Measurements from ENCODE around the gene RBM4B. TPM values are rescaled to one million over a fixed set of nuclear protein-coding genes. Genes with fewer than 3 reads are reported as not detected.

The RBM4B gene
- total and polyA plus RNA-seq, 4 donors = 45.1 to 89.0 (median 65.4) TPM

DNA sequence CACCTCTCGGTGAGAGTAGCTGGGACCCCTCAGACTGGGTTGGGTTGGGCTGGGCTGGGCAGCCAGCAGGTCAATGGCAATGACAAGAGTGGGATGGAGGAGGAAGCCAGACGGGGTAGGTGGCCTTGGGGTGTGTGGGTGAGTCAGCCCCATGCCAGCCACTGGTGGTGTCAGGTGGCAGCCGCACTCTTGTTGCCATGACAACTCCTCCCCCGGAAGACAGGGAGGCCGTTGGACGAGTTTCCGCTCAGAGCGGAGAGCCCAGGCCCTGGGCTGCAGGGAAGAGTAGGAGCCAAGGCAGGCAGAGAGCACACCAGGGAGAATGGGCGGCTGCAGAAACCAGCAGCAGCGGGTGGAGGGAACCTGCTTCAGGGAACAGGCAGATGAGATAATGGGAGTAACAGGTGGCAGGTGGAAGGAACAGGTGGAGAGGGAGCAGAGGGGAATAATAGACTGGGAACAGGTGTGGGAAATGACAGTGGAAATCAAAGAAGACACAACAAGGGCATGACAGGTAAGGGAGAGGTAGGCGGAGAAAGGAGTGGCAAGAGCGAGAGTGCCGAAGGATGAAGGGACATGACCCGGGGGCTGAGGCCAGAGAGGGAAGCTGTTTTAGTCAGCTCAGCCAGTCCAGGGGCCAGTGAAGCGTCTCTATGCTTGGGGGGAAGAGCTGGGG, 42.7 kb upstream of the RBM4B start:
- Histone ChIP-seq H3K36me3 (ENCODE audit: control insufficient read depth, insufficient read depth, low read length) (peaks cover 45% of the 10 kb centered on the region), H3K4me3 (ENCODE audit: low read depth, low read length) (no peak overlapping the region), H3K4me1 (ENCODE audit: control insufficient read depth, insufficient read depth, low read length) (peaks cover 15% of the 10 kb centered on the region), H3K27ac (ENCODE audit: low read depth, low read length) (no peak overlapping the region), H3K9me3 (ENCODE audit: control insufficient read depth, insufficient read depth, low read length) (no peaks in the 10 kb centered on the region), H3K27me3 (ENCODE audit: control insufficient read depth, insufficient read depth, low read length) (no peaks in the 10 kb centered on the region)
- WGBS (ENCODE audit: insufficient coverage) = 55% methylated on average over 14 of the region's 15 CpGs
- no peak for DNase-seq (ENCODE audit: low read depth in 4 of 6, low spot score in 6 of 6)

DNA sequence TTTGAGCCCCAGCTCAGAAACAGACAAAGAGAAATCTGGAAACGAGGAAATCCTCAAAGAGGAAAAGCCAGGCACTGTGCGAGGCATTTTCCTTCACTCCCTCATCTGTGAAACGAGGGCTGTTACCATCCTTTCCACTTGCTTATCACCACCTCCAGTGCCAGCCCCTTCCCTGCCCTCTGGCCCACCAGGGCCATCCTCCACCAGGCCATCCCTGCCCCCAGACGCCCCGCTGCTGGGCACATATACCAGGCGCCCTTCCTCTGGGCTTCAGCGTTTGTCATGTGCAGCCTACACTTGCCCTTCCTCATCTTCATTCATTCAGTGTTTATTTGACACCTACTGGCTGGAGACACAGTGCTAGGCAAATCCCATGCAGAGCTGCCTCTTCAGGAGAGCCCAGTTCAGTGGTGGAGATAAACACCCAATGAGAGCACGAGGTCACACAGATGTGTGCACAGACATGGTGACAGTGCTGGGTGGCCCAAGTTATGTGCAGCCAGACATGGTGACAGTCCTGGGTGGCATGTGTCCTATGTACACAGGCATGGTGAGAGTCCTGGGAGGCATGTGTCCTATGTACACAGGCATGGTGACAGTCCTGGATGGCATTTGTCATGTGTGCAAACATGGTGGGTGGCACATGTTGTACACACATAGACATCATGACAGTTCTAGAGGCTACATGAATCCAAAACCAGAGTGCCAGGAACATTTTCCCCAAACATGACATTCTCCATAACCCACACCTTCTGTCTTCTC, 41.6 kb upstream of the RBM4B start:
- Histone ChIP-seq H3K4me3 (ENCODE audit: low read depth, low read length) (no peak overlapping the region), H3K27me3 (ENCODE audit: control insufficient read depth, insufficient read depth, low read length) (no peaks in the 10 kb centered on the region), H3K27ac (ENCODE audit: low read depth, low read length) (no peak overlapping the region), H3K9me3 (ENCODE audit: control insufficient read depth, insufficient read depth, low read length) (no peaks in the 10 kb centered on the region), H3K4me1 (ENCODE audit: control insufficient read depth, insufficient read depth, low read length) (peaks cover 13% of the 10 kb centered on the region), H3K36me3 (ENCODE audit: control insufficient read depth, insufficient read depth, low read length) (peaks cover 56% of the 10 kb centered on the region)
- no peak for DNase-seq (ENCODE audit: low read depth in 4 of 6, low spot score in 6 of 6)
- WGBS (ENCODE audit: insufficient coverage) = 84% methylated on average over 8 of the region's 8 CpGs

GRCh38 chr11:66718320-66718971, 40.8 kb upstream of the RBM4B start:
- H3K27me3 ChIP-seq (ENCODE audit: control insufficient read depth, insufficient read depth, low read length) = no peaks in the 10 kb centered on the region
- H3K4me1 ChIP-seq (ENCODE audit: control insufficient read depth, insufficient read depth, low read length) = peaks cover 13% of the 10 kb centered on the region
- no peak for DNase-seq (ENCODE audit: low read depth in 4 of 6, low spot score in 6 of 6)
- H3K9me3 ChIP-seq (ENCODE audit: control insufficient read depth, insufficient read depth, low read length) = no peaks in the 10 kb centered on the region
- H3K27ac ChIP-seq (ENCODE audit: low read depth, low read length) = no peak overlapping the region
- peaks cover 65% of the 10 kb centered on the region for H3K36me3 ChIP-seq (ENCODE audit: control insufficient read depth, insufficient read depth, low read length)
- 43% methylated on average over 20 of the region's 26 CpGs for whole genome bisulfite sequencing (ENCODE audit: insufficient coverage)
- H3K4me3 ChIP-seq (ENCODE audit: low read depth, low read length) = no peak overlapping the region

- no peak overlapping the region for H3K4me3 ChIP-seq (ENCODE audit: low read depth, low read length)
- no peak for DNase-seq (ENCODE audit: low read depth in 4 of 6, low spot score in 6 of 6)
These were observed 40.2 kb upstream of the RBM4B start for GRCh38 chr11:66717925-66718319.

DNA sequence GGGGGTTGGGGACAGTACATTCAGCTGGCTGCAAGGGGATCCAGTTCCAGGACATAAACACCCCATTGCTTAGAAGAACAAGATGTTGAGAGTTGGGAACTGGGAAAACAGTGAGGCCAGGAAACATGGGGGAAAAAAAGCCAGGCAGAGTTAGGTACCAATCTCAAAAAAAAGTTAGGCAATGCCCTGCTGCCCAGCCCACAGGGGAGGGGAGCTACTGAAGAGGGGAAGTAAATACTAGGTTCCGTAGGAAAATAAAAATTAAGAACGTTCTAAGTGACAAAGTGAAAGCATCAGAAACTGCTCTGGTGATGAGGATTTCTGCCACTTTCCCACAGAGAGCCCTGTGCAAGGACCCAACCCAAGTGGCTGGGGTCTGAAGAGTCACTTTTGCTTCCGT, 39.3 kb upstream of the RBM4B start:
- no peaks in the 10 kb centered on the region for H3K27me3 ChIP-seq (ENCODE audit: control insufficient read depth, insufficient read depth, low read length)
- no peak for DNase-seq (ENCODE audit: low read depth in 4 of 6, low spot score in 6 of 6)
- H3K4me1 ChIP-seq (ENCODE audit: control insufficient read depth, insufficient read depth, low read length) = peaks cover 13% of the 10 kb centered on the region
- 100% methylated on average over 1 of the region's 3 CpGs for WGBS (ENCODE audit: insufficient coverage)
- no peaks in the 10 kb centered on the region for H3K9me3 ChIP-seq (ENCODE audit: control insufficient read depth, insufficient read depth, low read length)
- H3K27ac ChIP-seq (ENCODE audit: low read depth, low read length) = no peak overlapping the region
- H3K4me3 ChIP-seq (ENCODE audit: low read depth, low read length) = no peak overlapping the region
- H3K36me3 ChIP-seq (ENCODE audit: control insufficient read depth, insufficient read depth, low read length) = peaks cover 72% of the 10 kb centered on the region

More at GRCh38 chr11:66717925-66718319, 40.2 kb upstream of the RBM4B start:
- Histone ChIP-seq H3K27me3 (ENCODE audit: control insufficient read depth, insufficient read depth, low read length) (no peaks in the 10 kb centered on the region), H3K27ac (ENCODE audit: low read depth, low read length) (no peak overlapping the region), H3K36me3 (ENCODE audit: control insufficient read depth, insufficient read depth, low read length) (peaks cover 68% of the 10 kb centered on the region), H3K9me3 (ENCODE audit: control insufficient read depth, insufficient read depth, low read length) (no peaks in the 10 kb centered on the region), H3K4me1 (ENCODE audit: control insufficient read depth, insufficient read depth, low read length) (peaks cover 13% of the 10 kb centered on the region)
- WGBS (ENCODE audit: insufficient coverage) = 84% methylated on average over 14 of the region's 14 CpGs

GRCh38 chr11:66715346-66716085, 37.8 kb upstream of the RBM4B start:
- DNase-seq (ENCODE audit: low read depth in 4 of 6, low spot score in 6 of 6) = no peak
- WGBS (ENCODE audit: insufficient coverage) = 93% methylated on average over 19 of the region's 19 CpGs
- H3K4me3 ChIP-seq (ENCODE audit: low read depth, low read length) = no peak overlapping the region
- peaks cover 13% of the 10 kb centered on the region for H3K4me1 ChIP-seq (ENCODE audit: control insufficient read depth, insufficient read depth, low read length)
- H3K27me3 ChIP-seq (ENCODE audit: control insufficient read depth, insufficient read depth, low read length) = no peaks in the 10 kb centered on the region
- no peaks in the 10 kb centered on the region for H3K9me3 ChIP-seq (ENCODE audit: control insufficient read depth, insufficient read depth, low read length)
- H3K36me3 ChIP-seq (ENCODE audit: control insufficient read depth, insufficient read depth, low read length) = peaks cover 78% of the 10 kb centered on the region
- H3K27ac ChIP-seq (ENCODE audit: low read depth, low read length) = no peak overlapping the region

DNA sequence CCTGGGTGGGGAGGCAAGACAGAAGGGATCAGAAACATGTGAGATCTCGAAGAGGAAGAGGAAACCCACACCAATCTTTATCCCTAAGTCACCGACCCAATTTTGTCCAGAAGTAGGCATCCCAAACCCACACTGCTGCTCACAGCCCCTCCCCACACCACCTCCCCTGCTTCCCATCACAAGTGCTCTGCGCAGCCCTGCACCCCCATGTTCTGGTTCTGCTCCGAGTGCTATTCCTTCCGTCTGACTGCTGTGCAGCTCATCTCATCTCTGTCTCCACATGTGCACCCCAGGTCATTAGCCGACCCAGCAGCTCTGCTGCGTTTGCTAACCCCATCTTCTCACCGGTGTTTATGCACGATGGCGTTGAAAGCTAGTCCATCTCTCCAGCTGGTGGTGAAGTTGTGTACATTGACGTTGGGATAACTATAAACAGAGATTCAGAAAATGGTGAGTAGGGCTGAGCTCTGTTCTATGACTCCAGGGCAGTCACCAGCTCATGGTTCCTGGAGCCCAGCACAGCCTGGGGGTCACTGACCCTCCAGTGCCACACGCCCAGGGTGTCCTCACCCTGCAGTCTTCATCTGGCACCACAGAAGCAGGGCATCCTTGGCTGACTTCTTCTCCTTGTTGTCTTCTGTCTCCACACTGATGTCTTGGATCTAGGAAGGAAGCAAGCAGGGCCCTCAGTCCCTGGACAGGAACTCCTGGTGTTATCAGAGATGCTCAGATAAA, 36.2 kb upstream of the RBM4B start:
- Histone ChIP-seq H3K27ac (ENCODE audit: low read depth, low read length) (no peak overlapping the region), H3K9me3 (ENCODE audit: control insufficient read depth, insufficient read depth, low read length) (no peaks in the 10 kb centered on the region), H3K36me3 (ENCODE audit: control insufficient read depth, insufficient read depth, low read length) (peaks cover 75% of the 10 kb centered on the region), H3K4me1 (ENCODE audit: control insufficient read depth, insufficient read depth, low read length) (peaks cover 13% of the 10 kb centered on the region), H3K27me3 (ENCODE audit: control insufficient read depth, insufficient read depth, low read length) (no peaks in the 10 kb centered on the region), H3K4me3 (ENCODE audit: low read depth, low read length) (no peak overlapping the region)
- 87% methylated on average over 9 of the region's 12 CpGs for WGBS (ENCODE audit: insufficient coverage)
- DNase-seq (ENCODE audit: low read depth in 4 of 6, low spot score in 6 of 6) = no peak

DNA sequence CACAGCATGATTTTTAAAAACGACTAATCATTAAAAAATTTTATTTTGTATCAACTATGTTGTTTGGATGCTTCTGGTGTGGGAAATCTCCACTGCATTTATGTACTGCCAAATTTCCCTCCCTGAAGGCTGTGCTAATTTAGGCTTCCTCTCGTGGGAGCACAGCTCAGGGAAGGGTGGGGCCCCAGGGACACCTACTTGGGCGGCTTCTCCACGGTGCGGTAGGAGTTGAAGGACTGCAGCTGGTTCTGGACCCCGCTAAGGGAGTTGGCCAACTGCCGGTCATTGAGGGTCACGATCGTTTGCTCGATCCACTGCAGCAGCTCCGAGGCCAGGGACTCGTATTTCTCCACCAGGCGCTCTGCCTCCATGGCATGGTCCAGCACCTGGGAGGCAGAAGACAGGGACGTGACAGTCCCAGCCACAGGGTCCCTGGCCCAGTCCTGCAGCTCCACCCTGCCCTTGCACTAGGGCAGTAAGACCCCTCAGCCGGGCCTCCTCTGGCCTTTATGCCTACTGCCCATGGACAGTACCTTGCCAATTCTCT, 32.8 kb upstream of the RBM4B start:
- no peak overlapping the region for H3K27ac ChIP-seq (ENCODE audit: low read depth, low read length)
- no peak overlapping the region for H3K4me3 ChIP-seq (ENCODE audit: low read depth, low read length)
- DNase-seq (ENCODE audit: low read depth in 4 of 6, low spot score in 6 of 6) = no peak
- no peaks in the 10 kb centered on the region for H3K27me3 ChIP-seq (ENCODE audit: control insufficient read depth, insufficient read depth, low read length)
- H3K4me1 ChIP-seq (ENCODE audit: control insufficient read depth, insufficient read depth, low read length) = no peaks in the 10 kb centered on the region
- peaks cover 84% of the 10 kb centered on the region for H3K36me3 ChIP-seq (ENCODE audit: control insufficient read depth, insufficient read depth, low read length)
- H3K9me3 ChIP-seq (ENCODE audit: control insufficient read depth, insufficient read depth, low read length) = no peaks in the 10 kb centered on the region
- WGBS (ENCODE audit: insufficient coverage) = 91% methylated on average over 13 of the region's 15 CpGs

DNA sequence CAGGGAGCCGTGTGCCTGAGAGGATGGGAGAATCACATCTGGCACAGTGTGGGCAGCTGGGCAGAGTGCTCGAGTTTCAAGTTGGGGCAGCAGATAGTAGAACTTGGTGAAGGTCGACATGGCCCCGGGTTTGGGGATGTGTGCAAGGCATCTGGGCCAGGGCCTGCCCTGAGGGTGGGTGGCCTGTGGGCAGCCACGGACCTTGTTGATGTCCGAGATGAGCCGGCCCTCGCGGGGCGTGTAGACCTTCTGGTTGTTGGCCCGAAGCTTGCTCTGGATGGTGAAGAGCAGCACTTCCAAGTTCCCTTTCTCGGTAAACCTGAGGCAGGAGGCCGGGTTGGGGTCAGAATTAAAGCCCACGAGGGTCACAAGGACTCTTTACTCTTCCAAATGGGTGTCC, 31.0 kb upstream of the RBM4B start:
- peaks cover 82% of the 10 kb centered on the region for H3K36me3 ChIP-seq (ENCODE audit: control insufficient read depth, insufficient read depth, low read length)
- no peaks in the 10 kb centered on the region for H3K9me3 ChIP-seq (ENCODE audit: control insufficient read depth, insufficient read depth, low read length)
- WGBS (ENCODE audit: insufficient coverage) = 92% methylated on average over 14 of the region's 14 CpGs

More for the DNA sequence above, 31.0 kb upstream of the RBM4B start:
- no peak for DNase-seq (ENCODE audit: low read depth in 4 of 6, low spot score in 6 of 6)
- Histone ChIP-seq H3K4me1 (ENCODE audit: control insufficient read depth, insufficient read depth, low read length) (no peaks in the 10 kb centered on the region), H3K27ac (ENCODE audit: low read depth, low read length) (no peak overlapping the region), H3K4me3 (ENCODE audit: low read depth, low read length) (no peak overlapping the region), H3K27me3 (ENCODE audit: control insufficient read depth, insufficient read depth, low read length) (no peaks in the 10 kb centered on the region)

All from spinal cord (tissue), 10 donors.